WTC11 (cell line): ENCODE results near the gene NR3C2. TPM values are rescaled to one million over a fixed set of nuclear protein-coding genes. Genes with fewer than 3 reads are reported as not detected.

Source experiments
- ATAC-seq: fragments of 200-7000 bp; cut with Tn5 transposase; 2 replicates; pipeline ENCODE4 v1.10.0; 2021; ENCODE audit warnings: mild to moderate bottlenecking, moderate library complexity
- CTCF ChIA-PET: fragments of 300-600 bp; sonication (Branson Sonifier 250); formaldehyde crosslinking; loops from one replicate; lab custom pipeline; 2021; ENCODE audit warnings: antibody characterized with exemption; lab: Charles Lee
- POLR2A ChIA-PET: fragments of 350-600 bp; sonication (Branson Sonifier 250); formaldehyde crosslinking; loops from one replicate; lab custom pipeline; 2021; ENCODE audit warnings: antibody characterized with exemption; lab: Charles Lee
- DNase-seq: peaks from one replicate; pipeline ENCODE4 v3.0.0; 2021; ENCODE audit warnings: low spot score
- H3K27ac Mint-ChIP-seq: 2 replicates; pipeline ENCODE4 v1.8.0; 2021; ENCODE audit warnings: mixed read lengths
- H3K27me3 Mint-ChIP-seq: 2 replicates; pipeline ENCODE4 v1.8.0; 2021; ENCODE audit warnings: low read depth, mild to moderate bottlenecking, moderate library complexity, mixed read lengths
- H3K36me3 Mint-ChIP-seq: 2 replicates; pipeline ENCODE4 v1.8.0; 2021; ENCODE audit warnings: mixed read lengths
- H3K4me1 Mint-ChIP-seq: 2 replicates; pipeline ENCODE4 v1.8.0; 2022; ENCODE audit warnings: mixed read lengths
- H3K4me3 Mint-ChIP-seq: 2 replicates; pipeline ENCODE4 v1.8.0; 2021; ENCODE audit warnings: mild to moderate bottlenecking, moderate library complexity, mixed read lengths
- H3K9me3 Mint-ChIP-seq: 2 replicates; pipeline ENCODE4 v1.8.0; 2021; ENCODE audit warnings: mixed read lengths
- ATF6 ChIP-seq: sonication (generic); formaldehyde crosslinking; IDR thresholded peaks from 2 replicates; pipeline ENCODE4 v1.8.1; 2023; ENCODE audit warnings: mild to moderate bottlenecking, missing genetic modification reagents
- GABPB1 ChIP-seq: sonication (generic); formaldehyde crosslinking; IDR thresholded peaks from 2 replicates; pipeline ENCODE4 v1.8.1; 2023; ENCODE audit warnings: mild to moderate bottlenecking, missing genetic modification reagents
- HMGA2 ChIP-seq: fragments of 250-450 bp; sonication (Bioruptor Pico); IDR thresholded peaks from 2 replicates; pipeline ENCODE4 v1.4.0; 2021; ENCODE audit warnings: mild to moderate bottlenecking, moderate library complexity
- IRF2 ChIP-seq: sonication (generic); formaldehyde crosslinking; IDR thresholded peaks from 2 replicates; pipeline ENCODE4 v1.8.0; 2022; ENCODE audit warnings: low read depth, missing genetic modification reagents, borderline replicate concordance
- KAT7 ChIP-seq: sonication (generic); formaldehyde crosslinking; IDR thresholded peaks from 2 replicates; pipeline ENCODE4 v1.8.1; 2023; ENCODE audit warnings: missing genetic modification reagents, mild to moderate bottlenecking, borderline replicate concordance
- NR2C2 ChIP-seq: sonication (generic); formaldehyde crosslinking; IDR thresholded peaks from 2 replicates; pipeline ENCODE4 v1.8.0; 2022; ENCODE audit warnings: mild to moderate bottlenecking, missing genetic modification reagents
- NR3C1 ChIP-seq: sonication (generic); formaldehyde crosslinking; conservative IDR thresholded peaks from 2 replicates; pipeline ENCODE4 v1.8.1; 2023; ENCODE audit warnings: low read depth, mild to moderate bottlenecking, missing genetic modification reagents
- ZBTB43 ChIP-seq: sonication (generic); formaldehyde crosslinking; IDR thresholded peaks from 2 replicates; pipeline ENCODE4 v1.8.1; 2023; ENCODE audit warnings: mild to moderate bottlenecking, missing genetic modification reagents
- ZNF121 ChIP-seq: sonication (generic); formaldehyde crosslinking; IDR thresholded peaks from 2 replicates; pipeline ENCODE4 v1.8.0; 2023; ENCODE audit warnings: missing genetic modification reagents
- ZNF425 ChIP-seq: fragments of 250-450 bp; sonication (Bioruptor Pico); conservative IDR thresholded peaks from 2 replicates; pipeline ENCODE4 v1.9.0; 2021; ENCODE audit warnings: mild to moderate bottlenecking
- ZNF671 ChIP-seq: fragments of 250-450 bp; sonication (Bioruptor Pico); IDR thresholded peaks from 2 replicates; pipeline ENCODE4 v1.8.0; 2021; ENCODE audit warnings: mild to moderate bottlenecking
- total RNA-seq: library from RNA; stranded (reverse); gene quantifications from 3 replicates; pipeline ENCODE4 v1.2.3, GENCODE V29; 2021
- TF ChIP-seq, protein P1 (sequence below): sonication (generic); formaldehyde crosslinking; IDR thresholded peaks from 2 replicates; pipeline ENCODE4 v1.8.0; 2022; ENCODE audit warnings: mild to moderate bottlenecking, missing genetic modification reagents
- TF ChIP-seq, protein P2 (sequence below): sonication (generic); formaldehyde crosslinking; conservative IDR thresholded peaks from 2 replicates; pipeline ENCODE4 v1.8.1; 2022; ENCODE audit warnings: mild to moderate bottlenecking, missing genetic modification reagents
- TF ChIP-seq, protein P3 (sequence below): sonication (generic); formaldehyde crosslinking; IDR thresholded peaks from 2 replicates; pipeline ENCODE4 v1.8.0; 2023; ENCODE audit warnings: missing genetic modification reagents, mild to moderate bottlenecking, borderline replicate concordance
- TF ChIP-seq, protein P4 (sequence below): sonication (generic); formaldehyde crosslinking; IDR thresholded peaks from 2 replicates; pipeline ENCODE4 v1.8.0; 2022; ENCODE audit warnings: mild to moderate bottlenecking, missing genetic modification reagents

NR3C2 gene
- total RNA-seq, 1 experiment from 2014 or later, result 2.8 TPM

DNA sequence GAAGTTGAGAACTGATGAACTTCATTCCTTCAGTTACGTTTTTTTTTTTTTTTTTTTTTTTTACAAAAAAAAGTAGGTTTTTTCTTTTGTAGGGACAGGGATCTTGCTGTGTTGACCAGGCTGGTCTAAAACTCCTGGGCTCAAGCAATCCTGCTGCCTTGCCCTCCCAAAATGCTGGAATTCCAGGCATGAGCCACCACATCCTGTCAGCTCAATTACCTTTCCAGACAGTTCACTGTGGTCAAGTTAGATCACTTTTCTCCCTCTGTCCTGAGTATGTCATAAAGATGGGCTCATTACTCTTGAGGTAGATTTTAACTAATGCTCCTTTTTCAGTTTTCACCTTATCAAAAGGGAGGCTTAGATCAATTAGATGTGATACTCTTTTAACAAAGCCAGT lies 10.8 kb upstream of the NR3C2 start:
- POLR2A ChIA-PET, result no interaction called here
- Mint-ChIP-seq H3K9me3 (0 out of 2 replicates have a peak, but pooled peaks cover 5% of the 10 kb centered on the region), H3K27ac (no peak overlapping the region), H3K4me1 (peaks cover 4% of the 10 kb centered on the region; the same call in 1 of the 2 replicates), H3K27me3 (no peaks in the 10 kb centered on the region; the same call in 1 of the 2 replicates), H3K4me3 (no peak overlapping the region), H3K36me3 (no peaks in the 10 kb centered on the region)
- CTCF ChIA-PET, result no interaction called here
- DNase-seq (no peak), ATAC-seq (no peak)
- TF ChIP-seq NR2C2 (CRISPR knock-in tag), result no peak
- TF ChIP-seq IRF2 (CRISPR knock-in tag), result no peak
- no peak for TF ChIP-seq ZNF671 (CRISPR knock-in tag)
- TF ChIP-seq ZNF425, result no peak
- 0 out of 2 replicates have a peak, but pooled peaks have one; percentile 47 for TF ChIP-seq ZNF121 (CRISPR knock-in tag)

DNA sequence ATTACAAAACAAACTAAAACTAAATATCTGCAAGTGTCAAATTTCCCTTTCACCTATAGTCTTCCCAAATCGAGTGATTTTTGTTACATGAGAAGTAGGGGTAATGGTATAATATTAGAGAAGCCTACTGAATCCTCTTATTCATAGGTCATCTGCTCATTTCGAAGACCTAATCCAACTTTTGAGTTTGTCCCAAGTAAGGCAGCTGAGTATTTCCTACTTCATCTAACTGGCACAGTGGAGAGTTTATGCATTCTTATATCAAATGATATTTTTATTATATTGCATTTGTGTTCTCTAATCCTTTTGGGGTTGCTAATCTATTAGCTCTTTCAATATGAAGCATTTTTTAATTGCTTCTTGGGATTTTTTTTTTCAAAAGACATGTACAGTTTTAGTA lies 7.7 kb upstream of the NR3C2 start:
- peaks cover 24% of the 10 kb centered on the region for H3K27me3 Mint-ChIP-seq
- ChIA-PET POLR2A (no interaction called here), CTCF (no interaction called here)
- no peak for DNase-seq
- no peak for ATAC-seq
- no peak overlapping the region for H3K27ac Mint-ChIP-seq
- H3K36me3 Mint-ChIP-seq, result no peaks in the 10 kb centered on the region
- peaks cover 9% of the 10 kb centered on the region for H3K4me1 Mint-ChIP-seq
- 0 out of 2 replicates have a peak, but pooled peaks cover 5% of the 10 kb centered on the region for H3K9me3 Mint-ChIP-seq
- no peak for TF ChIP-seq ZBTB43
- H3K4me3 Mint-ChIP-seq, result no peak overlapping the region

- Mint-ChIP-seq H3K27me3 (peaks cover 38% of the 10 kb centered on the region), H3K27ac (no peak overlapping the region), H3K4me3 (no peak overlapping the region), H3K36me3 (no peaks in the 10 kb centered on the region), H3K9me3 (0 out of 2 replicates have a peak, but pooled peaks cover 5% of the 10 kb centered on the region), H3K4me1 (peaks cover 9% of the 10 kb centered on the region)
- no peak for DNase-seq
- TF ChIP-seq KAT7 (CRISPR knock-in tag), result no peak
- TF ChIP-seq, protein P1, sequence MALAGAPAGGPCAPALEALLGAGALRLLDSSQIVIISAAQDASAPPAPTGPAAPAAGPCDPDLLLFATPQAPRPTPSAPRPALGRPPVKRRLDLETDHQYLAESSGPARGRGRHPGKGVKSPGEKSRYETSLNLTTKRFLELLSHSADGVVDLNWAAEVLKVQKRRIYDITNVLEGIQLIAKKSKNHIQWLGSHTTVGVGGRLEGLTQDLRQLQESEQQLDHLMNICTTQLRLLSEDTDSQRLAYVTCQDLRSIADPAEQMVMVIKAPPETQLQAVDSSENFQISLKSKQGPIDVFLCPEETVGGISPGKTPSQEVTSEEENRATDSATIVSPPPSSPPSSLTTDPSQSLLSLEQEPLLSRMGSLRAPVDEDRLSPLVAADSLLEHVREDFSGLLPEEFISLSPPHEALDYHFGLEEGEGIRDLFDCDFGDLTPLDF (CRISPR knock-in tag), result no peak
- TF ChIP-seq, protein P2, sequence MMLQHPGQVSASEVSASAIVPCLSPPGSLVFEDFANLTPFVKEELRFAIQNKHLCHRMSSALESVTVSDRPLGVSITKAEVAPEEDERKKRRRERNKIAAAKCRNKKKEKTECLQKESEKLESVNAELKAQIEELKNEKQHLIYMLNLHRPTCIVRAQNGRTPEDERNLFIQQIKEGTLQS (CRISPR knock-in tag), result no peak
- TF ChIP-seq, protein P3, sequence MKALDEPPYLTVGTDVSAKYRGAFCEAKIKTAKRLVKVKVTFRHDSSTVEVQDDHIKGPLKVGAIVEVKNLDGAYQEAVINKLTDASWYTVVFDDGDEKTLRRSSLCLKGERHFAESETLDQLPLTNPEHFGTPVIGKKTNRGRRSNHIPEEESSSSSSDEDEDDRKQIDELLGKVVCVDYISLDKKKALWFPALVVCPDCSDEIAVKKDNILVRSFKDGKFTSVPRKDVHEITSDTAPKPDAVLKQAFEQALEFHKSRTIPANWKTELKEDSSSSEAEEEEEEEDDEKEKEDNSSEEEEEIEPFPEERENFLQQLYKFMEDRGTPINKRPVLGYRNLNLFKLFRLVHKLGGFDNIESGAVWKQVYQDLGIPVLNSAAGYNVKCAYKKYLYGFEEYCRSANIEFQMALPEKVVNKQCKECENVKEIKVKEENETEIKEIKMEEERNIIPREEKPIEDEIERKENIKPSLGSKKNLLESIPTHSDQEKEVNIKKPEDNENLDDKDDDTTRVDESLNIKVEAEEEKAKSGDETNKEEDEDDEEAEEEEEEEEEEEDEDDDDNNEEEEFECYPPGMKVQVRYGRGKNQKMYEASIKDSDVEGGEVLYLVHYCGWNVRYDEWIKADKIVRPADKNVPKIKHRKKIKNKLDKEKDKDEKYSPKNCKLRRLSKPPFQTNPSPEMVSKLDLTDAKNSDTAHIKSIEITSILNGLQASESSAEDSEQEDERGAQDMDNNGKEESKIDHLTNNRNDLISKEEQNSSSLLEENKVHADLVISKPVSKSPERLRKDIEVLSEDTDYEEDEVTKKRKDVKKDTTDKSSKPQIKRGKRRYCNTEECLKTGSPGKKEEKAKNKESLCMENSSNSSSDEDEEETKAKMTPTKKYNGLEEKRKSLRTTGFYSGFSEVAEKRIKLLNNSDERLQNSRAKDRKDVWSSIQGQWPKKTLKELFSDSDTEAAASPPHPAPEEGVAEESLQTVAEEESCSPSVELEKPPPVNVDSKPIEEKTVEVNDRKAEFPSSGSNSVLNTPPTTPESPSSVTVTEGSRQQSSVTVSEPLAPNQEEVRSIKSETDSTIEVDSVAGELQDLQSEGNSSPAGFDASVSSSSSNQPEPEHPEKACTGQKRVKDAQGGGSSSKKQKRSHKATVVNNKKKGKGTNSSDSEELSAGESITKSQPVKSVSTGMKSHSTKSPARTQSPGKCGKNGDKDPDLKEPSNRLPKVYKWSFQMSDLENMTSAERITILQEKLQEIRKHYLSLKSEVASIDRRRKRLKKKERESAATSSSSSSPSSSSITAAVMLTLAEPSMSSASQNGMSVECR (CRISPR knock-in tag), result no peak
- TF ChIP-seq NR3C1 (CRISPR knock-in tag), result no peak
- no peak for TF ChIP-seq HMGA2 (CRISPR knock-in tag)
- TF ChIP-seq ATF6, result no peak
- no peak for TF ChIP-seq GABPB1 (CRISPR knock-in tag)
- TF ChIP-seq, protein P4, sequence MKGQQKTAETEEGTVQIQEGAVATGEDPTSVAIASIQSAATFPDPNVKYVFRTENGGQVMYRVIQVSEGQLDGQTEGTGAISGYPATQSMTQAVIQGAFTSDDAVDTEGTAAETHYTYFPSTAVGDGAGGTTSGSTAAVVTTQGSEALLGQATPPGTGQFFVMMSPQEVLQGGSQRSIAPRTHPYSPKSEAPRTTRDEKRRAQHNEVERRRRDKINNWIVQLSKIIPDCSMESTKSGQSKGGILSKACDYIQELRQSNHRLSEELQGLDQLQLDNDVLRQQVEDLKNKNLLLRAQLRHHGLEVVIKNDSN (CRISPR knock-in tag), result no peak
- ChIA-PET CTCF (no interaction called here), POLR2A (no interaction called here)
- no peak for ATAC-seq
Measured at GRCh38 chr4:148448141-148448540, 5.9 kb upstream of the NR3C2 start.
